GM12878 (cell line): ENCODE data around the gene RGS11. TPM values are rescaled to one million over a fixed set of nuclear protein-coding genes. Genes with fewer than 3 reads are reported as not detected.

Source experiments
- ATAC-seq: fragments of 200-7000 bp; cut with Tn5 transposase; 3 replicates; pipeline ENCODE4 v1.9.1; 2020; ENCODE audit warnings: mild to moderate bottlenecking, moderate library complexity
- BruUV-seq: library from RNA; stranded (reverse); fragments of 400-500 nt; replicated peaks from 2 replicates; lab custom pipeline; 2021; lab: Mats Ljungman, UMichigan
- CTCF ChIA-PET: fragments of 300-600 bp; sonication (Branson Sonifier 250); formaldehyde crosslinking; extraction: SDS; loops from one replicate; lab custom pipeline; 2021; ENCODE audit warnings: inconsistent platforms; lab: Yijun Ruan, JAX
- POLR2A ChIA-PET: fragments of 350-600 bp; formaldehyde crosslinking; extraction: SDS; loops from one replicate; lab custom pipeline; 2021; ENCODE audit warnings: inconsistent platforms; lab: Charles Lee
- RAD21 ChIA-PET: fragments of 300-600 bp; sonication (Branson Sonifier 250); formaldehyde crosslinking; loops from one replicate; lab custom pipeline; 2023; ENCODE audit warnings: antibody characterized with exemption; ENCODE audit not compliant: unreplicated experiment; lab: Charles Lee
- SMC1A ChIA-PET: fragments of 300-600 bp; sonication (Branson Sonifier 250); formaldehyde crosslinking; loops from one replicate; lab custom pipeline; 2023; ENCODE audit not compliant: unreplicated experiment, uncharacterized antibody; lab: Charles Lee
- DNase-seq: peaks from one replicate; pipeline ENCODE4 v3.0.0-alpha.2; 2011; ENCODE audit warnings: low read depth, low spot score
- FAIRE-seq: peaks from 3 replicates; lab custom pipeline; 2011; peaks lifted over from hg19 to GRCh38; lab: Jason Lieb, UNC
- H2AFZ ChIP-seq: 2 replicates; pipeline ENCODE4 v1.6.0; 2011; ENCODE audit warnings: low read depth, low read length, control low read depth; ENCODE audit not compliant: control insufficient read depth
- H3K27ac ChIP-seq: 2 replicates; pipeline ENCODE4 v1.5.1; 2011; ENCODE audit warnings: control low read depth; ENCODE audit not compliant: control insufficient read depth, insufficient read depth
- H3K27me3 ChIP-seq, 2 experiments: replicated peaks in 1 of 2; 2 replicates each; pipeline versions ENCODE4 v1.6.0 to v1.6.1; 2011; ENCODE audit warnings: low read length in 1 of 2; ENCODE audit not compliant: control insufficient read depth in 2 of 2, insufficient read depth in 2 of 2
- H3K36me3 ChIP-seq, 2 experiments: 2 replicates each; pipeline ENCODE4 v1.5.1; 2011; ENCODE audit warnings: low read length in 1 of 2; ENCODE audit not compliant: control insufficient read depth in 2 of 2, insufficient read depth in 2 of 2
- H3K4me1 ChIP-seq: 2 replicates; pipeline ENCODE4 v1.6.1; 2011; ENCODE audit warnings: mild to moderate bottlenecking, low read length, moderate library complexity, mixed read lengths; ENCODE audit not compliant: control insufficient read depth, insufficient read depth
- H3K4me2 ChIP-seq: 2 replicates; pipeline ENCODE4 v1.6.0; 2011; ENCODE audit warnings: control low read depth; ENCODE audit not compliant: control insufficient read depth, insufficient read depth
- H3K4me3 ChIP-seq: fragments of 200-600 bp; sonication (generic); 2 replicates; pipeline ENCODE4 v1.5.1; 2016
- H3K79me2 ChIP-seq: 2 replicates; pipeline ENCODE4 v1.6.0; 2011; ENCODE audit warnings: low read length; ENCODE audit not compliant: control insufficient read depth, insufficient read depth
- H3K9ac ChIP-seq: 2 replicates; pipeline ENCODE4 v1.8.0; 2011; ENCODE audit warnings: low read length, control low read depth, mixed read lengths; ENCODE audit not compliant: control insufficient read depth, insufficient read depth
- H3K9me3 ChIP-seq: replicated peaks from 3 replicates; pipeline ENCODE4 v1.5.1; 2011; ENCODE audit warnings: mild to moderate bottlenecking, low read length; ENCODE audit not compliant: control insufficient read depth, insufficient read depth
- H4K20me1 ChIP-seq: 2 replicates; pipeline ENCODE4 v1.6.0; 2011; ENCODE audit not compliant: control insufficient read depth, insufficient read depth
- CREM ChIP-seq: IDR thresholded peaks from 2 replicates; pipeline ENCODE4 v1.6.1; 2014; ENCODE audit warnings: antibody characterized with exemption, low read depth
- E2F4 ChIP-seq: IDR thresholded peaks from 2 replicates; pipeline ENCODE4 v1.6.1; 2012; ENCODE audit warnings: low read depth, low read length, improper control_type of control experiment
- HDGF ChIP-seq: fragments of 450-650 bp; IDR thresholded peaks from 2 replicates; pipeline ENCODE4 v1.6.1; 2016; ENCODE audit warnings: antibody characterized with exemption
- IRF3 ChIP-seq: fragments of 450-650 bp; IDR thresholded peaks from 2 replicates; pipeline ENCODE4 v1.6.1; 2014; ENCODE audit warnings: mild to moderate bottlenecking
- LARP7 ChIP-seq: fragments of 450-650 bp; IDR thresholded peaks from 2 replicates; pipeline ENCODE4 v1.6.1; 2017; ENCODE audit warnings: mild to moderate bottlenecking
- MXI1 ChIP-seq: fragments of 150-350 bp; IDR thresholded peaks from 2 replicates; pipeline ENCODE4 v1.6.1; 2011; ENCODE audit warnings: low read depth, mild to moderate bottlenecking, inconsistent platforms, low read length, improper control_type of control experiment
- NR2C2 ChIP-seq: IDR thresholded peaks from 2 replicates; pipeline ENCODE4 v1.6.1; 2011; ENCODE audit warnings: borderline replicate concordance, low read depth; ENCODE audit not compliant: control insufficient read depth, insufficient read length
- POLR2A ChIP-seq: IDR thresholded peaks from 2 replicates; pipeline ENCODE4 v1.6.1; 2011; ENCODE audit warnings: low read depth, mild to moderate bottlenecking, low read length
- SUPT20H ChIP-seq: IDR thresholded peaks from 2 replicates; pipeline ENCODE4 v1.6.1; 2011; ENCODE audit warnings: low read depth, mild to moderate bottlenecking, low read length, moderate library complexity, borderline replicate concordance; ENCODE audit not compliant: control insufficient read depth
- WGBS: methylation state at CpG from one replicate; pipeline ENCODE4 v1.1.6; 2016; ENCODE audit warnings: low lambda C conversion rate; ENCODE audit not compliant: insufficient replicate concordance, insufficient coverage; ENCODE audit errors: missing lambda C conversion rate; 5-methylcytosine and 5-hydroxymethylcytosine counted together
- in situ Hi-C: fragments of 300-500 bp; cut with MboI; formaldehyde crosslinking; loops from 9 replicates; pipeline ENCODE4 v1.14.3; 2018; ENCODE audit warnings: mixed read lengths
- intact Hi-C: fragments of 100-400 bp; cut with micrococcal nuclease; formaldehyde crosslinking; loops from one replicate; pipeline ENCODE4 v1.14.2; 2022; ENCODE audit not compliant: unreplicated experiment
- polyA plus RNA-seq, 11 experiments: library from polyadenylated mRNA; depleted of rRNA in 4 of 11; unstranded in 6 of 11; stranded (reverse) in 5 of 11; fragments of >200 nt; fragmentation: Nextera tagmentation in 4 of 11; fragmentation: Illumina TruSeq in 1 of 11; extraction: Ambion mirVana in 4 of 11; extraction: Trizol in 1 of 11; gene quantifications; 1 replicate in 1 of 11; 2 replicates in 10 of 11; pipeline versions ENCODE4 v1.2.1 to v1.2.3, GENCODE V29; 2011 to 2016; ENCODE audit warnings: inconsistent platforms in 2 of 11, missing spikeins in 2 of 11, low read depth in 1 of 11
- total RNA-seq, 4 experiments: library from RNA; depleted of rRNA in 3 of 4; stranded (reverse); fragments of >200 nt in 3 of 4; fragmentation: Illumina TruSeq in 1 of 4; extraction: Trizol in 1 of 4; gene quantifications; 2 replicates each; pipeline versions ENCODE4 v1.2.1 to v1.2.3, GENCODE V29; 2013 to 2021
- TF ChIP-seq, protein P1 (sequence below): IDR thresholded peaks from 2 replicates; pipeline ENCODE4 v1.6.1; 2011; ENCODE audit warnings: low read depth, mild to moderate bottlenecking, low read length, moderate library complexity, borderline replicate concordance; ENCODE audit errors: extremely low read depth

Gene RGS11
- total and polyA plus RNA-seq, 10 of the 15 experiments (the other 5 are each of a cell fraction or from before 2014, with no cell fraction given), result 0.04 TPM; not detected in 9

DNA sequence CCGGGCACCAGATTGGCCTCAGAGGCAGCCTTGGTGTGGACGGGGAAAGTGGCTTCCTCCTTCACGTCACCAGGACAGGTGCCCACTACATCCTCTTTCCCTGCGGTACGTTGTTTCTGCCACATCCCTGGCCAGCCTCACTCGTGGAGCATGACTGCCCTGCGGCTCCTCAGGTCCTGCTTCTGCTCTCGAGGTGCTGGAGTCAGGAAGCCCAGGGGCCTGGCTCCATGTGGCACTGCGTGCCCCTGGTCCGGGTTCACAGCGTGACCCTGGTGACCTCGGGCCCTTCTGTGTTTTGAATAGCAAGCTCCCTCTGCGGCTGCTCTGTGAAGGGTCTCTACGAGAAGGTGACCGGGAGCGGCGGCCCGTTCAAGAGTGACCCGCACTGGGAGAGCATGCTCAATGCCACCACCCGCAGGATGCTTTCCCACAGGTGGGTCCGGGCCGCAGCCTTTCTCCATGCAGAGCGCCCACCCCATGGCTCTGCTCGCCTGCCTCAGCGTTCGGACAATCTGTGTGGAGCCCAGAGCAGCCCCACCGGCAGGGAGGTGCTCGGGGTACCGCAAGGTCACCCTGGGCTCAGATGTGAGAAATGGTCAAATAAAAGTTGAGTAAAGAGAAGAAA lies 13.5 kb downstream of the RGS11 start:
- no peaks in the 10 kb centered on the region for H3K9me3 ChIP-seq
- no peaks in the 10 kb centered on the region for H3K79me2 ChIP-seq
- RAD21 ChIA-PET, result no interaction called here
- ATAC-seq, result no peak
- TF ChIP-seq HDGF (no peak), E2F4 (no peak)
- TF ChIP-seq, protein P1, sequence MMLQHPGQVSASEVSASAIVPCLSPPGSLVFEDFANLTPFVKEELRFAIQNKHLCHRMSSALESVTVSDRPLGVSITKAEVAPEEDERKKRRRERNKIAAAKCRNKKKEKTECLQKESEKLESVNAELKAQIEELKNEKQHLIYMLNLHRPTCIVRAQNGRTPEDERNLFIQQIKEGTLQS, result no peak
- H3K27me3 ChIP-seq, result no peaks in the 10 kb centered on the region
- no peak for DNase-seq
- no peak overlapping the region for H3K27ac ChIP-seq
- no peak overlapping the region for H3K4me2 ChIP-seq
- intact Hi-C loops (no loop called here), in situ Hi-C loops (no loop called here)
- no peaks in the 10 kb centered on the region for H3K4me1 ChIP-seq
- POLR2A ChIA-PET, result no interaction called here
- H3K9ac ChIP-seq, result no peak overlapping the region
- 90% methylated on average over 25 of the region's 29 CpGs for WGBS
- BruUV-seq, result no TSS peak
- CTCF ChIA-PET, result no interaction called here
- SMC1A ChIA-PET, result no interaction called here
- H3K4me3 ChIP-seq, result no peak overlapping the region
- FAIRE-seq, result no peak
- no peaks in the 10 kb centered on the region for H4K20me1 ChIP-seq
- H3K36me3 ChIP-seq, result no peaks in the 10 kb centered on the region; a peak in 1 of 4 replicates
- H2AFZ ChIP-seq, result no peak overlapping the region

- H3K4me2 ChIP-seq, result no peak overlapping the region
Observed at GRCh38 chr16:261031-261691, 14.6 kb downstream of the RGS11 start.

More at GRCh38 chr16:261031-261691, 14.6 kb downstream of the RGS11 start:
- H3K4me1 ChIP-seq, result no peaks in the 10 kb centered on the region
- no peak overlapping the region for H3K4me3 ChIP-seq
- SMC1A ChIA-PET, result no interaction called here
- in situ Hi-C loops, result no loop called here
- FAIRE-seq, result no peak
- no TSS peak for BruUV-seq
- no peaks in the 10 kb centered on the region for H3K9me3 ChIP-seq
- H3K27me3 ChIP-seq, result no peaks in the 10 kb centered on the region
- H3K36me3 ChIP-seq, result peaks cover 0 to under 1% of the 10 kb centered on the region in 2 experiments; a peak in 1 of 4 replicates
- TF ChIP-seq IRF3 (no peak), NR2C2 (no peak), SUPT20H (no peak), MXI1 (no peak), LARP7 (no peak), POLR2A (no peak), CREM (no peak)
- TF ChIP-seq, all 136 proteins: peak for 0
- intact Hi-C loops, result no loop called here
- CTCF ChIA-PET, result no interaction called here
- WGBS, result 83% methylated on average over 28 of the region's 28 CpGs
- no peaks in the 10 kb centered on the region for H4K20me1 ChIP-seq
- H3K27ac ChIP-seq, result no peak overlapping the region
- POLR2A ChIA-PET, result no interaction called here
- H2AFZ ChIP-seq, result no peak overlapping the region
- RAD21 ChIA-PET, result no interaction called here
- no peak for DNase-seq
- no peaks in the 10 kb centered on the region for H3K79me2 ChIP-seq
- ATAC-seq, result no peak
- no peak overlapping the region for H3K9ac ChIP-seq
